ENCODE measurements around the gene LAS1L.
"Not testable (repeated sequence)": the region's sequence is repeated elsewhere in the genome, so short reads cannot be mapped to it uniquely, and the experiment has no call there.

LAS1L gene

DNA sequence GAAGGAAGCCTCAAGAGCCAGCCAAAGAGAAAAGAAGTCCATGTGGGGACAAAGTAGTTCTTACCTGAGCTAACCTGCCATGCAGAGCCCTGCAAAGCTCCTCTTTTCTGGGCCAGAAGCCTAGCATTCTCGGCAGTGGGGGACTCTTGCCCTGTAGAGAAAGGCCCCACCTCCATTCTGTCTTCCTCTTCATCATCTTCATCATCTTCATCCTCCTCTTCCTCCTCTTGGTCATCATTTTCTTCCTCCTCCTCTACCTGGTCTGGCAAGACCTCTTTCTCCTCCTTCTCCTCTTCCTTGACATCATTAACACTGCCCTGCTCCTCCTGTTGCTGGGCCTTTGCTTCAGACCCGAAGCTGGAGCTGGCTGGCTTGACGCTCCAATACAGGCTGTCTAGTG lies 16.7 kb downstream of the LAS1L start:
- DNase-seq (ENCODE audit: low spot score): no peak

DNA sequence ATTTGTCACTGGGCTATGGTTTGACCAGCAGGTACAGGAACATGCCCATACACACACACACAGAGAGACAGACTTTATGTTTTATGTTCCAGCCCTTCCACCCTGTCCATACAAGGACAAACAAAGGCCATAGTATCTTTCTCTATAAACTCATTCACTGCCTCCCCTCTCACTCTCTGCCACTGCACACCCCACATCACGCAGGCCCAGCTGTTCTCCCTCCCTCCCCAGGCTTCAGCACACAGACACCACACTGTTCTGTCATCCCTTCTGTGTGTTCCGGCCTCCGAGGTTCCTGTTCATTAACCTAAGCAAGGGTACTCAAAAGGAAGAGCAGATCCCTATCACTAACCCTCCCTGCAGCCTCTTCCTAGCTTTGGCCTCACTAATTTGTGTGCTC lies 17.8 kb downstream of the LAS1L start:
- DNase-seq (ENCODE audit: low spot score): no peak

DNA sequence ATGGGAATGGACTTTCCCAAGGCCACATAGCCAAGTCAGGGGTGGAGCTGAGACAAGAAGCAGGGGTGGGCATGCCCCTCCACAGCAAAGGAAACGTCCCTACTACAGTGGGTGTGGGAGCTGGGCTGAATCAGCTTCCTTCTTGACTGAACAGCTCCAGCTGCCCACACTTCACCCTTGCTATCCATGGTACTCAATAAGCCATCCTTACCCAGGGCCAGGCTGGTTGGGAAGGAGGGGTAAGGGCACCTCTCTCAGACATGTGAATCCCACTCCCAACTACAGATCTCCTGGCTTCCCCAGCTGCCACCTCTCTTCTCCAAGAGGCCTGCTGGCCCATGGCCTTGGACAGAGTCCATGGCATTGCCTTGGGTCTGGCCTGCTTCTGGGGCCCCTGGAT lies 21.0 kb downstream of the LAS1L start:
- no peak for DNase-seq (ENCODE audit: low spot score)

GRCh38 chrX:65509400-65509799 lies 25.2 kb downstream of the LAS1L start:
- no peak for DNase-seq (ENCODE audit: low spot score)

DNA sequence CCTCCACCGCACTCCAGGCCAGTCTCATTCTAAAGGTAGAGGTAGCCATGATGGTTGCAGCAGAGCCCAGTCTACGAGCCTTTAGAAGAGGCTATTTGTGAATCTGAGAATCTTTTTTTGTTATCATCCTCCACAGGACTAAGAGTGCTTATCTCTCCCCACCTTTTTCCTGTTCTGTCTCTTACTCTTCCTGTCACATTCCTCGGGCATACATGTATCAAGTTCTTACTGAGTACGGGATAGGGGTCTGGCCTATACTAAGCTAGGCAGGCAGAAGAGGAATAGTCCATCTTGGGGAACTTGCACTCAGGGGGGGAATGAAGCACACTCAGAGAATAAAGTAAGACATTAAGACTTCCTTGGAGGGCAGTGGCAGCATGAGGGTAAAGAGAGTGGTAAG lies 25.7 kb downstream of the LAS1L start:
- DNase-seq (ENCODE audit: low spot score): no peak

GRCh38 chrX:65502618-65503017 lies 32.0 kb downstream of the LAS1L start:
- no peak for DNase-seq (ENCODE audit: low spot score)

DNA sequence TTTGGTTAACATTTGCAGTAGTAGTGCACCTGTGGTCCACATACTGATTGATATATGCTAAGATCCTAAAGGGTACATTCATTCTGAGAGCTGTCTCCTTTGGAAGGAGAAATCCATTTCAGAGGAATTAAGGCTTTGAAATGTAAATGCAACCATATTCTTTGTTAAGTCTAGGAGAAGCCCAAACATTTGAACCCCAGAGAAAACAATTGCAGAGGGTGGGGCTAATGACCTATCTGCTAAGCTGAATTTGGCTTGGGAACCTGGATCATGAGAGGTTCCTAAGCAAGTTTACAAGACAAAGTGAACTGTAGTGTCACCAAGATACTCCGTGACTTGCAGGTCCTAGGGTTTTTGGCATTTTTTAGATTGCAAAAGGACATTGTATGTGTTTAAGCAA lies 41.2 kb downstream of the LAS1L start:
- no peak for DNase-seq (ENCODE audit: low spot score)

- no peak for DNase-seq (ENCODE audit: low spot score)
Measured at GRCh38 chrX:65491620-65492019, 43.0 kb downstream of the LAS1L start.

GRCh38 chrX:65488495-65488894 lies 46.1 kb downstream of the LAS1L start:
- no peak for DNase-seq (ENCODE audit: low spot score)

- no peak for DNase-seq (ENCODE audit: low spot score)
Measured at GRCh38 chrX:65480960-65481359, 53.6 kb downstream of the LAS1L start.

- DNase-seq (ENCODE audit: low spot score): not testable (repeated sequence)
Measured at GRCh38 chrX:65479102-65479501, 55.5 kb downstream of the LAS1L start.

DNA sequence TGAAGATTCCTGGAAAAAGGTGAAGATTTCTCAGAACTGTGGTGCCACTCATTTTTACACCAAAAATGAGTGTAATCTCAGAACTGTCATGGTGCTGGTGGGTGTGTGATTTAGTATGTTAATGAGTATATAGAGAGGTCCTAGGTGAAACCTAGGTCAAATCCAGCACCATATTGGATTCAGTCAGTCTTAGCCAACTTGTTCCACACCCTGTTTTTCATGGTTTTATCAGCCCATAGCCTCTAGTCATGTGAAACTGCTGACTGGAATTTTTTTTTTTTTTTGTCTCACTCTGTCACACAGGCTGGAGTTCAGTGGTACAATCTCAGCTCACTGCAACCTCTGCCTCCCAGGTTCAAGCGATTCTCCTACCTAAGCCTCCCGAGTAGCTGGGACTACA lies 58.0 kb downstream of the LAS1L start:
- DNase-seq (ENCODE audit: low spot score): no peak

DNA sequence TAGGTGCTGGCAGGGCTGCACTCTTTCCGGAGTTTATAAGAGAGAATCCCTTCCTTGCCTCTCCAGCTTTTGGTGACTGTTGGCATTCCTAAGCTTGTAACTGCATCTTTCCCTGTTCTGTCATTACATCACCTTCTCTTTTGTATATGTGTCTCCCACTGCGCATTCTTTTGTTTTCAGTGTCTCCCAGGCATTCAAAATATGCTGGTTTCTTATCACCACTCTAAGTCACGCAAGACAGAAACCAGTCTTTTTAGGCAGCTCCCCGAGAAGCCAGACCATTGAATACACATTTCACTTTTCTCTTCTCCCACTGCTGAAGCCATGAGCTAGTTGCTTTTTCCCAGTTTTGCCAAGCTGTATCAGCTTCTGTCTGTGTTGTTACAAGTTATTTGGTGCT lies 71.0 kb downstream of the LAS1L start:
- DNase-seq (ENCODE audit: low spot score): no peak

Measured in RKO (cell line).